NB4 (cell line): ENCODE data around the gene TRABD2B.

Source experiments
- MYC ChIP-seq: IDR thresholded peaks from 2 replicates; pipeline ENCODE4 v1.6.1; 2011; ENCODE audit warnings: low read depth, low read length
- POLR2A ChIP-seq: IDR thresholded peaks from 2 replicates; pipeline ENCODE4 v1.6.1; 2011; ENCODE audit warnings: mild to moderate bottlenecking; ENCODE audit not compliant: insufficient read length; ENCODE audit errors: extremely low read depth
- TF ChIP-seq, protein P1 (sequence below): IDR thresholded peaks from one replicate; pipeline ENCODE4 v1.5.1; 2012; ENCODE audit warnings: low read depth, low read length

DNA sequence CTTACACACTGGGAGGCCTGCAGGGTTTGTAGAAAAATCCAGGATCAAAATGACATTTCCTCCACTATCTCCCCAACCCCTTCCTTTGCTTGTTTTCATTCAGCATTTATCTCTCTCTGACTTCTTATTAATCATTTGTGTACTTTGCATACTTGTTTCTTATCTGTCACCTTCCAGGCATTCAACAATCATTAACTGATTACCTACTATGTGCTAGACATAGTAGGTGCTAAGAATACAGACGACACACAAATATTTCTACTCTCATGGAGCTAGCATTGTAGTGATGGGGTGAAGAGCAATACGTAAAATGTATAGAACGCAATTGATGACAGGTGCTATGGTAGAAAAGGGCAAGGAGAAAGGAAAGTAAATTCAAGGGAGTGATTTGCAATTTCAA, 20.9 kb downstream of the TRABD2B start:
- TF ChIP-seq, protein P1, sequence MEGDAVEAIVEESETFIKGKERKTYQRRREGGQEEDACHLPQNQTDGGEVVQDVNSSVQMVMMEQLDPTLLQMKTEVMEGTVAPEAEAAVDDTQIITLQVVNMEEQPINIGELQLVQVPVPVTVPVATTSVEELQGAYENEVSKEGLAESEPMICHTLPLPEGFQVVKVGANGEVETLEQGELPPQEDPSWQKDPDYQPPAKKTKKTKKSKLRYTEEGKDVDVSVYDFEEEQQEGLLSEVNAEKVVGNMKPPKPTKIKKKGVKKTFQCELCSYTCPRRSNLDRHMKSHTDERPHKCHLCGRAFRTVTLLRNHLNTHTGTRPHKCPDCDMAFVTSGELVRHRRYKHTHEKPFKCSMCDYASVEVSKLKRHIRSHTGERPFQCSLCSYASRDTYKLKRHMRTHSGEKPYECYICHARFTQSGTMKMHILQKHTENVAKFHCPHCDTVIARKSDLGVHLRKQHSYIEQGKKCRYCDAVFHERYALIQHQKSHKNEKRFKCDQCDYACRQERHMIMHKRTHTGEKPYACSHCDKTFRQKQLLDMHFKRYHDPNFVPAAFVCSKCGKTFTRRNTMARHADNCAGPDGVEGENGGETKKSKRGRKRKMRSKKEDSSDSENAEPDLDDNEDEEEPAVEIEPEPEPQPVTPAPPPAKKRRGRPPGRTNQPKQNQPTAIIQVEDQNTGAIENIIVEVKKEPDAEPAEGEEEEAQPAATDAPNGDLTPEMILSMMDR = no peak
- TF ChIP-seq POLR2A (no peak), MYC (no peak)
